MM.1S (cell line): Measurements from ENCODE around the gene PITRM1.

Source experiments
- CTCF ChIP-seq: fragments of 300-600 bp; sonication (generic); IDR thresholded peaks from 2 replicates; pipeline ENCODE4 v1.5.1; 2016; ENCODE audit warnings: antibody characterized with exemption, low read length, mixed read lengths
- EZH2 ChIP-seq: fragments of 300-600 bp; sonication (generic); optimal IDR thresholded peaks from 2 replicates; pipeline ENCODE3; 2017; ENCODE audit warnings: low read depth, mild to moderate bottlenecking, antibody characterized with exemption, low read length, mixed read lengths
- EZH2phosphoT487 ChIP-seq: fragments of 300-600 bp; sonication (generic); IDR thresholded peaks from 2 replicates; pipeline ENCODE4 v1.6.1; 2018; ENCODE audit warnings: antibody characterized with exemption, low read length

GRCh38 chr10:3203016-3203811, 30.6 kb upstream of the PITRM1 start:
- no peak for TF ChIP-seq CTCF
- no peak for TF ChIP-seq EZH2
- no peak for TF ChIP-seq EZH2phosphoT487
